Upper lobe of right lung (tissue), 1 donor: ENCODE results near the gene NEDD4L. TPM values are rescaled to one million over a fixed set of nuclear protein-coding genes. Genes with fewer than 3 reads are reported as not detected.

Experiments
- ATAC-seq: fragments of 200-7000 bp; cut with Tn5 transposase; one replicate; pipeline ENCODE4 v1.9.1; 2020; ENCODE audit warnings: mild to moderate bottlenecking, moderate library complexity
- DNase-seq: peaks from one replicate; pipeline ENCODE4 v3.0.0-alpha.2; 2020
- H3K27ac ChIP-seq: fragments of 200-600 bp; one replicate; pipeline ENCODE4 v1.8.0; 2022
- H3K27me3 ChIP-seq: fragments of 200-600 bp; one replicate; pipeline ENCODE4 v1.8.0; 2022; ENCODE audit warnings: mild to moderate bottlenecking
- H3K36me3 ChIP-seq: fragments of 200-600 bp; one replicate; pipeline ENCODE4 v1.8.0; 2022
- H3K4me1 ChIP-seq: fragments of 200-600 bp; one replicate; pipeline ENCODE4 v1.8.0; 2022
- H3K4me3 ChIP-seq: fragments of 200-600 bp; one replicate; pipeline ENCODE4 v1.8.0; 2022; ENCODE audit warnings: mild to moderate bottlenecking
- H3K9me3 ChIP-seq: fragments of 200-600 bp; one replicate; pipeline ENCODE4 v1.8.0; 2022
- CTCF ChIP-seq: fragments of 200-600 bp; IDR thresholded peaks from one replicate; pipeline ENCODE4 v1.8.0; 2022; ENCODE audit warnings: antibody characterized with exemption
- intact Hi-C: fragments of 100-400 bp; cut with DNase I; formaldehyde crosslinking; loops from one replicate; pipeline ENCODE4 v1.11.0; 2022
- total RNA-seq: library from RNA; stranded (reverse); fragmentation: NEBNext Ultra II Directional; extraction: Animal tissue kit (Norgen Biotek cat#: 25700); gene quantifications from one replicate; pipeline ENCODE4 v1.2.1, GENCODE V29; 2021
- donor health status: DM: no; HTN: yes; CAD: no; lungs with severe emphysema.

NEDD4L gene
- total RNA-seq, 1 donor from 2014 or later = 192 TPM

GRCh38 chr18:58005011-58005410 lies 39.0 kb upstream of the NEDD4L start:
- Histone ChIP-seq H3K4me1 (no peaks in the 10 kb centered on the region), H3K36me3 (no peaks in the 10 kb centered on the region), H3K27me3 (no peaks in the 10 kb centered on the region), H3K4me3 (no peak overlapping the region), H3K27ac (no peak overlapping the region), H3K9me3 (no peaks in the 10 kb centered on the region)
- intact Hi-C loops = no loop called here
- ATAC-seq = no peak
- no peak for DNase-seq
- TF ChIP-seq CTCF = no peak

GRCh38 chr18:58005885-58006523 lies 38.0 kb upstream of the NEDD4L start:
- no peak for TF ChIP-seq CTCF
- no peaks in the 10 kb centered on the region for H3K27me3 ChIP-seq
- H3K4me1 ChIP-seq = no peaks in the 10 kb centered on the region
- H3K9me3 ChIP-seq = no peaks in the 10 kb centered on the region
- ATAC-seq (no peak), DNase-seq (no peak)
- no peaks in the 10 kb centered on the region for H3K36me3 ChIP-seq
- intact Hi-C loops = no loop called here
- no peak overlapping the region for H3K27ac ChIP-seq
- H3K4me3 ChIP-seq = no peak overlapping the region

GRCh38 chr18:58009166-58009565 lies 34.9 kb upstream of the NEDD4L start:
- intact Hi-C loops = no loop called here
- no peak for TF ChIP-seq CTCF
- no peaks in the 10 kb centered on the region for H3K36me3 ChIP-seq

GRCh38 chr18:58010265-58010664 lies 33.8 kb upstream of the NEDD4L start:
- DNase-seq (no peak), ATAC-seq (no peak)
- Histone ChIP-seq H3K27me3 (no peaks in the 10 kb centered on the region), H3K4me1 (no peaks in the 10 kb centered on the region), H3K36me3 (no peaks in the 10 kb centered on the region), H3K4me3 (no peak overlapping the region), H3K9me3 (no peaks in the 10 kb centered on the region), H3K27ac (no peak overlapping the region)
- no peak for TF ChIP-seq CTCF
- intact Hi-C loops = no loop called here

More at GRCh38 chr18:58009166-58009565, 34.9 kb upstream of the NEDD4L start:
- Histone ChIP-seq H3K4me3 (no peak overlapping the region), H3K4me1 (no peaks in the 10 kb centered on the region), H3K27me3 (no peaks in the 10 kb centered on the region), H3K9me3 (no peaks in the 10 kb centered on the region), H3K27ac (no peak overlapping the region)
- DNase-seq = no peak
- no peak for ATAC-seq

- no peak for TF ChIP-seq CTCF
Observed at GRCh38 chr18:58012356-58012755, 31.7 kb upstream of the NEDD4L start.

More at GRCh38 chr18:58012356-58012755, 31.7 kb upstream of the NEDD4L start:
- H3K4me1 ChIP-seq = no peaks in the 10 kb centered on the region
- intact Hi-C loops = no loop called here
- H3K27ac ChIP-seq = no peak overlapping the region
- H3K36me3 ChIP-seq = no peaks in the 10 kb centered on the region
- H3K9me3 ChIP-seq = no peaks in the 10 kb centered on the region
- DNase-seq (no peak), ATAC-seq (no peak)
- no peaks in the 10 kb centered on the region for H3K27me3 ChIP-seq
- H3K4me3 ChIP-seq = no peak overlapping the region
